Uterus (tissue), 2 donors: ENCODE data around the gene COG3.

ENCODE experiments used
- CTCF ChIP-seq, 4 experiments: fragments of 200-600 bp in 2 of 4; fragments of 450-650 bp in 2 of 4; sonication (generic) in 2 of 4; IDR thresholded peaks; one replicate each; pipeline ENCODE4 v1.5.1; 2016 to 2019; ENCODE audit warnings: antibody characterized with exemption in 4 of 4, mild to moderate bottlenecking in 2 of 4, moderate library complexity in 1 of 4
- POLR2A ChIP-seq, 2 donors: fragments of 450-650 bp; IDR thresholded peaks; one replicate each; pipeline ENCODE4 v1.6.1; 2016; ENCODE audit warnings: antibody characterized with exemption in 2 of 2, mild to moderate bottlenecking in 1 of 2, moderate library complexity in 1 of 2

DNA sequence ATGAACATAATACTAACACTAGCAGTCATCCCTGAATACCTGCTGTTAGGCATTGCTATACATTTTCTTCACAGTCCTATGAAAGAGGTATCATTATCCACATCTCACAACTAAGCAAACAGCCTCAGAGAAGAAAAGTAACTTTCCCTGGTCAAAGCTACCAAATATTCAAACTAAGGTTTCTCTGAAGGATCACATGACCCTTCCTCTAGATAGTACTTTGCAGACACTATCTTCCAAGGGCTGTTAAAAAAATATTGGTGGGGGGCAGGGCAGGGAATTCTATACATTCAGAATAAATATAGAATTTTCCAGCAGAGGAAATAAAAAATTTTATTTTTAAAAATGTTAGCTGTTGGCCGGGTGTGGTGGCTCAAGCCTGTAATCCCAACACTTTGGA, 49.6 kb upstream of the COG3 start:
- TF ChIP-seq CTCF (IDR thresholded peaks at IDR 0.05) (no peak), POLR2A (IDR thresholded peaks at IDR 0.05) (no peak)
